Measurements from ENCODE around the gene LOC128125822.
"Not testable (repeated sequence)": the region's sequence is repeated elsewhere in the genome, so short reads cannot be mapped to it uniquely, and the experiment has no call there.

The LOC128125822 gene

GRCh38 chr6:63572044-63572746 is at the start of gene LOC128125822, which contains the start of gene PTP4A1:
TSS of gene LOC128125822 (plus strand) at chr6:63572480.
TSS of gene PTP4A1 (plus strand) at chr6:63572480. CDS start at chr6:63576881, 4,401 bp downstream.
- Mint-ChIP-seq H3K4me1 (peaks cover 44% of the 10 kb centered on the region), H3K36me3 (ENCODE audit: low read depth) (peaks cover 12% of the 10 kb centered on the region), H3K9me3 (peaks cover 12% of the 10 kb centered on the region), H3K27ac (peak within 1 kb of the TSS; percentile 96), H3K4me3 (peak within 1 kb of the TSS; percentile 97), H3K27me3 (ENCODE audit: low read depth, poor library complexity) (peaks cover 6% of the 10 kb centered on the region)
- TF ChIP-seq CTCF (IDR thresholded peaks at IDR 0.05) = no peak
- peak; percentile 96 for DNase-seq

- H3K4me3 Mint-ChIP-seq; H3K36me3 Mint-ChIP-seq (ENCODE audit: low read depth); H3K27ac Mint-ChIP-seq; DNase-seq; H3K4me1 Mint-ChIP-seq; H3K27me3 Mint-ChIP-seq (ENCODE audit: low read depth, poor library complexity); H3K9me3 Mint-ChIP-seq: not testable (repeated sequence)
These were observed 49.4 kb upstream of the LOC128125822 start for GRCh38 chr6:63522911-63523287.

GRCh38 chr6:63523630-63524029 is 48.6 kb upstream of the LOC128125822 start:
- Mint-ChIP-seq H3K27ac (no peak overlapping the region), H3K9me3 (no peaks in the 10 kb centered on the region), H3K36me3 (ENCODE audit: low read depth) (no peaks in the 10 kb centered on the region), H3K4me1 (no peaks in the 10 kb centered on the region), H3K27me3 (ENCODE audit: low read depth, poor library complexity) (no peaks in the 10 kb centered on the region), H3K4me3 (no peak overlapping the region)
- TF ChIP-seq CTCF (IDR thresholded peaks at IDR 0.05) = no peak
- DNase-seq = no peak

GRCh38 chr6:63525186-63525878 is 46.9 kb upstream of the LOC128125822 start:
- H3K27ac Mint-ChIP-seq = no peak overlapping the region
- H3K27me3 Mint-ChIP-seq (ENCODE audit: low read depth, poor library complexity) = peaks cover 8% of the 10 kb centered on the region

GRCh38 chr6:63526931-63527330 is 45.3 kb upstream of the LOC128125822 start:
- H3K9me3 Mint-ChIP-seq = no peaks in the 10 kb centered on the region
- no peak for TF ChIP-seq CTCF (IDR thresholded peaks at IDR 0.05)
- H3K27ac Mint-ChIP-seq = no peak overlapping the region
- no peaks in the 10 kb centered on the region for H3K36me3 Mint-ChIP-seq (ENCODE audit: low read depth)
- no peak for DNase-seq
- peaks cover 8% of the 10 kb centered on the region for H3K27me3 Mint-ChIP-seq (ENCODE audit: low read depth, poor library complexity)
- no peak overlapping the region for H3K4me3 Mint-ChIP-seq
- no peaks in the 10 kb centered on the region for H3K4me1 Mint-ChIP-seq

More at GRCh38 chr6:63525186-63525878, 46.9 kb upstream of the LOC128125822 start:
- Mint-ChIP-seq H3K9me3 (no peaks in the 10 kb centered on the region), H3K4me3 (no peak overlapping the region), H3K4me1 (no peaks in the 10 kb centered on the region), H3K36me3 (ENCODE audit: low read depth) (no peaks in the 10 kb centered on the region)
- no peak for DNase-seq
- TF ChIP-seq CTCF (IDR thresholded peaks at IDR 0.05) = no peak

- H3K9me3 Mint-ChIP-seq = no peaks in the 10 kb centered on the region
- H3K27ac Mint-ChIP-seq = no peak overlapping the region
- H3K27me3 Mint-ChIP-seq (ENCODE audit: low read depth, poor library complexity) = peaks cover 8% of the 10 kb centered on the region
- TF ChIP-seq CTCF (IDR thresholded peaks at IDR 0.05) = no peak
- H3K4me3 Mint-ChIP-seq = no peak overlapping the region
- no peaks in the 10 kb centered on the region for H3K36me3 Mint-ChIP-seq (ENCODE audit: low read depth)
- no peak for DNase-seq
- H3K4me1 Mint-ChIP-seq = no peaks in the 10 kb centered on the region
These were observed 44.4 kb upstream of the LOC128125822 start for GRCh38 chr6:63527658-63528514.
